Spleen (tissue), 11 donors: Measurements from ENCODE around the gene PRDM16. TPM values are rescaled to one million over a fixed set of nuclear protein-coding genes. Genes with fewer than 3 reads are reported as not detected.

Source experiments
- DNase-seq: peaks from one replicate; pipeline ENCODE4 v3.0.0-alpha.2; 2020
- H3K27ac ChIP-seq, 8 donors: fragments of 200-600 bp; sonication (generic) in 7 of 8; 1 replicate in 4 of 8; 2 replicates in 4 of 8; pipeline versions ENCODE4 v1.5.0 to v1.8.0; 2016 to 2021; ENCODE audit warnings: inconsistent platforms in 4 of 8, mild to moderate bottlenecking in 4 of 8, moderate library complexity in 1 of 8
- H3K27me3 ChIP-seq, 7 donors: fragments of 200-600 bp; sonication (generic) in 6 of 7; replicated peaks in 1 of 7; 1 replicate in 4 of 7; 2 replicates in 3 of 7; pipeline versions ENCODE4 v1.5.0 to v1.8.0; 2016 to 2021; ENCODE audit warnings: inconsistent platforms in 3 of 7, mild to moderate bottlenecking in 1 of 7
- H3K36me3 ChIP-seq, 6 donors: fragments of 200-600 bp; sonication (generic) in 5 of 6; 1 replicate in 4 of 6; 2 replicates in 2 of 6; pipeline versions ENCODE4 v1.5.0 to v1.8.0; 2016 to 2021; ENCODE audit warnings: inconsistent platforms in 2 of 6
- H3K4me1 ChIP-seq, 6 donors: fragments of 200-600 bp; sonication (generic) in 5 of 6; 1 replicate in 3 of 6; 2 replicates in 3 of 6; pipeline versions ENCODE4 v1.5.0 to v1.8.0; 2016 to 2021; ENCODE audit warnings: inconsistent platforms in 3 of 6
- H3K4me3 ChIP-seq, 8 donors: fragments of 200-600 bp; sonication (generic) in 7 of 8; 1 replicate in 4 of 8; 2 replicates in 4 of 8; pipeline versions ENCODE4 v1.5.0 to v1.8.0; 2016 to 2021; ENCODE audit warnings: inconsistent platforms in 4 of 8, mild to moderate bottlenecking in 4 of 8, moderate library complexity in 2 of 8
- H3K9me3 ChIP-seq, 8 donors: fragments of 200-600 bp; sonication (generic) in 7 of 8; 1 replicate in 4 of 8; 2 replicates in 4 of 8; pipeline versions ENCODE4 v1.5.0 to v1.8.0; 2016 to 2021; ENCODE audit warnings: inconsistent platforms in 4 of 8
- POLR2A ChIP-seq, 3 donors: fragments of 450-650 bp; IDR thresholded peaks; one replicate each; pipeline ENCODE4 v1.5.1; 2017; ENCODE audit warnings: antibody characterized with exemption in 3 of 3, mild to moderate bottlenecking in 1 of 3
- POLR2AphosphoS5 ChIP-seq, 3 donors: sonication (generic); formaldehyde crosslinking; IDR thresholded peaks; one replicate each; pipeline ENCODE4 v1.5.1; 2017; ENCODE audit warnings: antibody characterized with exemption in 3 of 3
- WGBS, 5 donors: extraction: QIAGEN DNeasy Blood & Tissue Kit in 3 of 5; methylation state at CpG; one replicate each; pipeline versions ENCODE4 v1.1.5 to v1.1.7; 2013 to 2018; 5-methylcytosine and 5-hydroxymethylcytosine counted together
- intact Hi-C: fragments of 100-400 bp; cut with DNase I; formaldehyde crosslinking; loops from one replicate; pipeline ENCODE4 v1.15.0; 2023; ENCODE audit warnings: low total_unique reads
- polyA plus RNA-seq, 3 donors: library from polyadenylated mRNA; stranded (reverse); fragments of 200-250 nt; gene quantifications; one replicate each; pipeline ENCODE4 v1.2.1, GENCODE V29; 2013
- total RNA-seq, 7 donors: library from RNA; depleted of rRNA in 3 of 7; stranded (reverse); fragments of >200 nt in 3 of 7; fragmentation: NEBNext Ultra II Directional in 4 of 7; extraction: Animal tissue kit (Norgen Biotek cat#: 25700) in 4 of 7; gene quantifications; one replicate each; pipeline versions ENCODE4 v1.1.0 to v1.2.1, GENCODE V29; 2016 to 2021
- TF ChIP-seq, protein P1 (sequence below), 11 experiments: fragments of 200-600 bp in 7 of 11; fragments of 450-650 bp in 4 of 11; sonication (generic) in 4 of 11; IDR thresholded peaks in 8 of 11; conservative IDR thresholded peaks in 3 of 11; 1 replicate in 7 of 11; 2 replicates in 4 of 11; pipeline versions ENCODE4 v1.4.0 to v1.8.0; 2016 to 2021; ENCODE audit warnings: antibody characterized with exemption in 11 of 11, inconsistent platforms in 4 of 11, mild to moderate bottlenecking in 1 of 11
- donor health status: healthy with polysubstance abuse.
- donor health status: DM: no; HTN: no; CAD: no; lungs with moderate emphysema.
- donor health status: DM: no; HTN: no; CAD: no.
- donor health status: Bipolar disorder and iron deficiency.
- donor health status: healthy.
- donor health status: DM: no; HTN: no; CAD: no.
- donor health status: DM: yes; HTN: yes; CAD: no.

Gene PRDM16
- total and polyA plus RNA-seq, 10 donors = 0.43 to 3.2 (median 1.4) TPM

DNA sequence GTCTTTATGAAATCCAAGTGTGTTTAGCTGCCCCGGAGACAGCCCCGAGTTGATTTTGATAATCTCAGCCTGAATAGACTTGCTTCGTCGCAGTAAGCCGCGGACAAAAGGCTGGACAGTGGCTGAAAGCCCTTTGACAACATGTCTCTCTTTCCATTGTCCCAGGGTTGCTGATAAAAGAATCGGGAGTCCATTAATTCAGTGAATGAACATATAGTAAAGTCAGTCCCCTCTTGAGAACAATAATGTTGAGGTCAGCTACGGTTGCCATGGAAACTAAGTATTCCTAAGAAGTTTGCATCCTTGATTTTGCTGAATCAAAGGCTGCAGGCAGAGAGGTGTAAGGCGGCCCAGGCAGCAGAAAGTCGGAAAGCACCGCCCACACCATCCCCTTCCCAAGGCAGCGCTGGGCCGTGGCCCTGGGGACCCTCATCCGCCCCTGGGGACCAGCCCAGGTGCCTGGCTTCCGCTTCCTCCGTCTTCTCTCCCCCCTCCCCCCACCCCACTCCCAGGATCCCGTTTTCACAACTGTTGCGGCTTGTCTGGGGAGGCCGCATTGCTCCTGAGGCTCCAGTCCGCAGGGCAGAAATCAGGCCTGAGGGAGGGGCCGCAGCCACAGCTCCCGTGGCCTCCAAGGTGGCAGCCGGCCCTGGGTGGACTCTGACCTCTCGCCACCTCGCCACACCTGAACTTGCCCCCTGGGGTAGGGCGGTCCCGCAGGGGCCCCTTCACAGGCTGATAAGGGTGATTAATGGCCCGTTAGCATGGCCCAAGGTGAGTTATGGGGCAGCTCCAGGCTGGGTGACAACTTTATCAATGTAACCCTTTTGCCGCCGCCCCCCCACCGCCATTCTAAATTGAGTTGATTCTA lies 180.9 kb downstream of the PRDM16 start:
- H3K27me3 ChIP-seq = peaks cover 0 to 78% (median 16%) of the 10 kb centered on the region in 7 donors
- H3K4me1 ChIP-seq = peaks cover 0 to 21% (median 9%) of the 10 kb centered on the region in 6 donors
- intact Hi-C loops = no loop called here
- H3K27ac ChIP-seq = no peak overlapping the region
- TF ChIP-seq POLR2AphosphoS5 (IDR thresholded peaks at IDR 0.05) (no peak), POLR2A (IDR thresholded peaks at IDR 0.05) (no peak)
- TF ChIP-seq, protein P1, sequence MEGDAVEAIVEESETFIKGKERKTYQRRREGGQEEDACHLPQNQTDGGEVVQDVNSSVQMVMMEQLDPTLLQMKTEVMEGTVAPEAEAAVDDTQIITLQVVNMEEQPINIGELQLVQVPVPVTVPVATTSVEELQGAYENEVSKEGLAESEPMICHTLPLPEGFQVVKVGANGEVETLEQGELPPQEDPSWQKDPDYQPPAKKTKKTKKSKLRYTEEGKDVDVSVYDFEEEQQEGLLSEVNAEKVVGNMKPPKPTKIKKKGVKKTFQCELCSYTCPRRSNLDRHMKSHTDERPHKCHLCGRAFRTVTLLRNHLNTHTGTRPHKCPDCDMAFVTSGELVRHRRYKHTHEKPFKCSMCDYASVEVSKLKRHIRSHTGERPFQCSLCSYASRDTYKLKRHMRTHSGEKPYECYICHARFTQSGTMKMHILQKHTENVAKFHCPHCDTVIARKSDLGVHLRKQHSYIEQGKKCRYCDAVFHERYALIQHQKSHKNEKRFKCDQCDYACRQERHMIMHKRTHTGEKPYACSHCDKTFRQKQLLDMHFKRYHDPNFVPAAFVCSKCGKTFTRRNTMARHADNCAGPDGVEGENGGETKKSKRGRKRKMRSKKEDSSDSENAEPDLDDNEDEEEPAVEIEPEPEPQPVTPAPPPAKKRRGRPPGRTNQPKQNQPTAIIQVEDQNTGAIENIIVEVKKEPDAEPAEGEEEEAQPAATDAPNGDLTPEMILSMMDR (IDR thresholded peaks at IDR 0.05 in 8 of 11, conservative IDR thresholded peaks at IDR 0.05 in 3 of 11) = no peak
- 73 to 85% (median 79%) methylated on average over 26 to 31 of the region's 31 CpGs for WGBS, 5 donors
- H3K4me3 ChIP-seq = no peak overlapping the region
- peaks cover 0 to 3% (median 0%) of the 10 kb centered on the region in 8 donors for H3K9me3 ChIP-seq
- no peaks in the 10 kb centered on the region for H3K36me3 ChIP-seq
- DNase-seq = no peak

DNA sequence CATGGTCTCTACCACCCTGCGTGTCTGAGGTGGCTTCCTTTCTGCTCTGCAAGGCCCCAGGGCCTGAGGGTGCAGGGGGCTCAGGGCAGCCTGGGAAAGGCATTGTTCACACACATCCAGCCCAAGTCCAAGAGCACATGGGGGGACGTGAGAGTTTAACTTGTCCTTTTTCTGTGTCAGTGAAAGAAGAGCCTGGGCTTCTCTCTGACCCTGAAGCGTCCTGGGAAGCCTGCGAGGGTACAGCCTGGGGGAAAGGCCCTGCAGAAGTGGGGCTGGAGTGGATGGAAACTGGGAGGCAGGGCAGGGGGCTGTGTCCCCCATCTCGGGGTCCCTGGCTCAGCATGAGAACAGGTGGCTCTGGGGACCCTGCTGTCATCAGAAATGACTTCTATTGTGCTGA lies 181.6 kb downstream of the PRDM16 start:
- TF ChIP-seq, protein P1 (IDR thresholded peaks at IDR 0.05 in 8 of 11, conservative IDR thresholded peaks at IDR 0.05 in 3 of 11) = no peak
- no peak for TF ChIP-seq POLR2A (IDR thresholded peaks at IDR 0.05)
- TF ChIP-seq POLR2AphosphoS5 (IDR thresholded peaks at IDR 0.05) = no peak
- no peak overlapping the region for H3K27ac ChIP-seq
- H3K4me1 ChIP-seq = peaks cover 0 to 21% (median 9%) of the 10 kb centered on the region in 6 donors
- no peaks in the 10 kb centered on the region for H3K36me3 ChIP-seq
- intact Hi-C loops = no loop called here
- H3K27me3 ChIP-seq = peaks cover 0 to 70% (median 16%) of the 10 kb centered on the region in 7 donors
- DNase-seq = no peak
- H3K4me3 ChIP-seq = no peak overlapping the region
- WGBS, 5 donors = 66 to 74% (median 67%) methylated on average over 5 of the region's 5 CpGs
- peaks cover 0 to 3% (median 0%) of the 10 kb centered on the region in 8 donors for H3K9me3 ChIP-seq

DNA sequence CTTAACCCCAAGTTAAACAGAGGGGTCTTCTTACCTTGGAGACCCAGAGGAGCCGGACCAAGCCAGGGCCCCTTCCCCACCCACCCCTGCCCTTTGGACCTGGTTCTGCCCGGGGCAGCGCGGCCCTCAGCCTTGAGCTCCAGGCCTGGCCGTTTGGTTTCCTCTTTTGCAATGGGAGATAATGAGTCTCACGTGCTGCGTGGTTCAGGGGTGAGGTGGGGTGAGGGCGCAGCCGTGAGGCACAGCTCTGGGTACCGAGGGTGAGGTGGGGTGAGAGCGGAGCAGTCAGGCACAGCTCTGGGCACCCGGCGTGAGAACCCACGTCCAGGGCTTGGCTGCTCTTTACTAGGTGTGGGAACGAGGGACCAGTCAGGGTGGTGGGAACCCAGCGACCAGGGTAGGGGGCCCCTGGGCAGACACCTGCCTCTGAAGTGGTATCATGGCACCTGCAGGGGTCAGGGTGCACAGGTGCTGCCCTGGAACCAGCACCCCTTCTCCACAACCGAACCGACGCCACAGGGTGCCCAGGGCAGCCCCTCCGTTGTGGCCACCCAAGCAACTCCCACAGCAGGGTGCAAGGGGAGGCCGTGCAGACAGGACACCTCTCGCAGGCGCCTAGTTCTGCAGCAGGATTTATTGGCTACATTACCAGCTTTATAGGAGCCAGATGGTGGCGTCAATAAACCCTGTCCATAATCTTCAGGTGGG lies 182.2 kb downstream of the PRDM16 start:
- 51 to 75% (median 56%) methylated on average over 17 to 24 of the region's 24 CpGs for WGBS, 5 donors
- Histone ChIP-seq H3K27ac (no peak overlapping the region), H3K4me3 (no peak overlapping the region), H3K4me1 (peaks cover 0 to 21% (median 9%) of the 10 kb centered on the region in 6 donors), H3K36me3 (no peaks in the 10 kb centered on the region), H3K9me3 (peaks cover 0 to 3% (median 0%) of the 10 kb centered on the region in 8 donors), H3K27me3 (peaks cover 0 to 64% (median 13%) of the 10 kb centered on the region in 7 donors)
- TF ChIP-seq POLR2AphosphoS5 (IDR thresholded peaks at IDR 0.05) = no peak
- TF ChIP-seq, protein P1 (IDR thresholded peaks at IDR 0.05 in 8 of 11, conservative IDR thresholded peaks at IDR 0.05 in 3 of 11) = no peak
- no peak for TF ChIP-seq POLR2A (IDR thresholded peaks at IDR 0.05)
- no peak for DNase-seq
- intact Hi-C loops = no loop called here
